ENCODE data around the gene CNTNAP2.

CNTNAP2 gene

DNA sequence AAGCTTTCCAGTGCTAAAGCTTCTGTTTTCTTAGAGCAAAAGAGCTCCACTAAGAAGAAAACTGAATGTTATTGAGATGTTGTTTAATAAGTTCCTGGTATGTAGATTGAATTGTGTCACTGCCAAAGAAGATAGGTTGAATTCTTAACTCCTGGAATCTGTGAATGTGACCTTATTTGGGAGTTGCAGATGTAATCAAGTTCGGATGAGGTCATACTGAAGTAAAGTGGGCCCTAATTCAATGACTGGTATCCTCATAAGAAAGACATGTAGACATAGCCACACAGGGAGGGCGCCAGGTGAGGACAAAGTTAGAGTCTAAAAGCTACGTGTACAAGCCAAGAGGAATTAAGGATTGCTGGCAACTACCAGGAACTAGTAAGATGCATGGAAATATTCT is 1741.8 kb downstream of the CNTNAP2 start:
- DNase-seq (ENCODE audit: low spot score): no peak

DNA sequence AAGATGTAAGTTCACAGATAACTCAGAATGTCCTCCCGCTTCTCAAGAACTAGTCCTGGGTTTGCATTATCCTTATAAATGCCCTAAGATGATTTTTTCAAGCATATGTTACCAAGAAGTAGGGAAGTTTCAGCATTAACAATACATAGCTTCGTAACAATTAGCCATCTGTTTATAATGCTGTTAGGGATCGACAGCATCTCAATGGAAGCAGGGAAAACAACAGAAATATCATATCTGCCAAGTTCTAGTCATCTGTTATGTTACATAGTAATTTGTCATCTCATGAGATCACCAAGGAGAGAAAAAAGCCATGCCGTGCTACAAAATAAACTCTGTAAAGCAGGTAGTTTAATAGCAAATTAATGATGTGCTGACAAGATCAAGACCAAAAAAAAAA is 1742.4 kb downstream of the CNTNAP2 start:
- no peak for DNase-seq (ENCODE audit: low spot score)

DNA sequence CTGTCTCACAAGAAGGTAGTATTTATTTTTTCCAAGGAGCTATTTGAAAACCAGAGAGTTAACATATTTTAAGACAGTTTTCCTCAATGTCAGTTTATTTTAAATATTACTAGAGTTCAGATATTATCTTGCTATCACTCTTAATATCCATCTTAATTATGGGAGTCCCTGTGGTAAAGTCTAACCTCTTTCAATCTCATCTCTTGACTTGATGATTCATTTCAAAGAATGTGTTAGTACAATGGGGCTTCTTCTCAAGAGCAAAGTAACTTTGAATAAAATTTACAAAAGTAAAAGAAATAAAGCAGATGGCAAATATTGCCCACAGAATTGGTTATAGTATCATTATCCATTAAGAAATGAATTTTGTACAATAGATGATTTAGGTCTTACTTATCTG is 1742.9 kb downstream of the CNTNAP2 start:
- no peak for DNase-seq (ENCODE audit: low spot score)

DNA sequence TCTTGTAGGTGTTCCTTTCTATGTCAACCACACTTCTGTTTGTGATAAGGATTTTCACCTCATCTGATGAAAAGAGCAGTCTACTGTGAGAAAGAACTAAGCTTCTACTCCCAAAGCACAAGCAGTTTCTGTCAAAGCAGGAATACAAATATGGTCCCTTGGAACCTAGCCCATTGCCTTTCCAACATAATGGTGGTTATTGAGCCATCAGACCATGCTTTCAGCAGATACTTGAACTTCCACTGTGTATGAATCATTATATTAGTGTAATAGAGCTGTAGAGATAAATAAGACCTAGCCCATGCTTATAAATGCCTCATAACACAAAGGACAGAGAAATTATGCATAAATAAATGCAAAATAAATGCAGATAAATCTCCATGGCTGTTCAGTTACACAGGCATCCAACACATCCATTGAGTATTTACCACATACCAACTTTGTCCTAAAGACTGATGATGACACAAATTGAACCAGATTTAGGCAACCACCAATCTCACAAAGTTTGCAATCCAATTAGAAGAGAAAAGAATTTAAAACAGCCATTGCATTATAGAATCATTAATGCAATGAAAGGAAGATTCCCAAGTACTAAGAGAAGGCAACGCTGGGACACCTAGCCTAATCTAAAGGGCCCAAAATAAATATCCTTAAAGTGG is 1744.6 kb downstream of the CNTNAP2 start:
- no peak for DNase-seq (ENCODE audit: low spot score)

DNA sequence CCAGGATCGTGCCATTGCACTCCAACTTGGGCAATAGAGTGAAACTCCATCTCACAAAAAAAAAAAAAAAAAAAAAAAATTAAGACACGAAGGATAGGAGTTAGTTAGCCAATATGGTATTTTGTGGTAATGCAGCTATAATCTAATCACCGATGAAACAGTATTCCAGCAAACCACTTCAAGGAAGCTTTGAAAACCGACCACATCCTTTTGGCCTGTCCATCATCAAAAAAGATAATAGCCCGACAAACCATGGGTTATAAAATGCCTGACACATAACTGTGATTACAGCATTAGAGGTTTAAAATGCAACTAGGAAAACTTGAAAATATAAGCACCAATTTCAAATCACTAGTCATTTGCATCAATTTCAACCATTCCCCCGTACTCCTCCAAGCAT is 1745.3 kb downstream of the CNTNAP2 start:
- no peak for DNase-seq (ENCODE audit: low spot score)

DNA sequence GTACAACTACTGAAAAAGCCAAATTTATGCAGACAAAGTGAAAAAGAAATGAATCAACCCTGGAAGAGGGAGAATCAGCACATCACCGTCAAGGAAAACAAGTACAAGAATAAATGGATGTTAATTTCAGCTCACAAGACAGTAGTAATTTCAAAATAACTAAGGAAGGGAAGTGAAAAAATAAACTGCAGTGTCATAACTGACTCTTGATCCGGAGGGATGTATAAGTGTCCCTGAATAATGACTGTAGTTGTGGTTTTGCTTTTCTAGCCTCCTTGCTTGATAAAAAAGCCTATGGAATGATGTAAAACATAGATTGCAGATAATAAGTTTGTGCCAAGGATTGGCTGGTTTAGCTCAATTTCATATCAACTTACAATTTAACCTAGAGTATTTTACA is 1752.9 kb downstream of the CNTNAP2 start:
- DNase-seq (ENCODE audit: low spot score): no peak

DNA sequence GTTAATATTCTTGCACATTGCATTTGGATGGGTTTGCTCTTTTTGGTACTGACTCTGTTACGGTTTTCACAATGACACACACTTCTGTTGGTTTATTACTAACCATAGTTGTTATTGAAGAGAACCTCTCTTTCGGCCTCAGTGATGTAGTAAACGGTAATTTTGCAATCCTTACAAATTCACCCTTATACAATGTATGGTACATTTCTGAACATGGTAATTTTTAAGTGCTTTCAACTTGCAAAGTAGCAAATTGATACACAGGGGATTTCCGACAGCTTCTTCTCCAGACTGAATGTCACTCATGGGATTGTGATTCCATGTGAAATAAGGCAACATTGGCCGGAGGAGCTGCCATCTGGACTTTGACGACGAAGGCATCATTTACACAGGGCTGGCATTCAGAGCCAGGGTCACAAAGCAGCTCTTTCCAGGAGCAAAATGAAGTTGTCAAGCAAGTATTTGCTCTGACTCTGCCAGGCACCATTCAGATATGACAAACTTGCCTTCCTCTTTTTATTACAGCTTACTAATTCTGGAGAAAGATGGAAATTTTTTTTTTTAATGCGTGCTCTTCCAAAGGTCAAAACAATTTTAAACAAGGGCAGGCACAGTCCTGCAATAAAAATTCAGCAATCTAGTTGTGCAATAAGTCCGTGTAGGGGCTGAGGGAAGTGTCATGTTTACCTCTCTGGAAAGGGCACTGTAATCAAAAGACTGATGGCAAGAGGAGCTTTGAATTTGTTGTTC is 1762.5 kb downstream of the CNTNAP2 start:
- peak; percentile 10 for DNase-seq (ENCODE audit: low spot score)

DNA sequence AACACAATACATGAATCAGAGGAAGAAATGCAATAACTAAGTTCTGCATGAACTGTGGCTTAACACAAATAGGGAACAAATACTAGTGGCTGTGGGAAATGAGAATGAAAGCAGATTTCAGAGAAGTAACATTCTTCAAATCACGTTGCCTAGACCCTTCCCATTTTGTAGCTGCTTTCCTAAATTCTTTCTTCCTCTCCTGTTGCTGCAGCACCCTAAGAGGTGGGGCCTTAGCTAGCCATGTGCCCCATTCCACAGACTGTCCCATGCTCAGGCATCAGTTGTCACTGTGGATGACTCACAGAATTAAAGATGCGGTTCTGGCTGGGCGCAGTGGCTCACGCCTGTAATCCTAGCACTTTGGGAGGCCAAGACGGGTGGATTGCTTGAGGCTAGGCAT is 1769.3 kb downstream of the CNTNAP2 start:
- DNase-seq (ENCODE audit: low spot score): no peak

DNA sequence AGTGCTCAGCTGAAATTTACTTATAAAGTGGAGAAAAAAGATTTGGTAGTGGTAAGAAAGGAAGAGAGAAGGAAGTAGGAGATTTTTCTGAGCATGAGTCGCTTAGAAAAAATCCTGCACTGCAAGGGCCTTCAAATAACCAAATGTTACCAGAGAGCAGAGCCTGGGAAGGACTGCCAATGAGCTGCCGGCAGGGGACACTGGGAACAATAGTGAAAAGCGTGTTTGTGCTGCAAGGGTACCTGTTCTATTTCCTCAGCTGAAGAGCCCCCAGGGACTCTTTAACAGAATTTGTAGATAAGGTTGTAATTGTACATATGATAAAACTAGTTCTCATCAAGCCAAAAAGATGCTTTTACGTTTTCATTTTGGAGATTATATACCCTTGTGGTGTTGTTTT is 1777.7 kb downstream of the CNTNAP2 start:
- no peak for DNase-seq (ENCODE audit: low spot score)

DNA sequence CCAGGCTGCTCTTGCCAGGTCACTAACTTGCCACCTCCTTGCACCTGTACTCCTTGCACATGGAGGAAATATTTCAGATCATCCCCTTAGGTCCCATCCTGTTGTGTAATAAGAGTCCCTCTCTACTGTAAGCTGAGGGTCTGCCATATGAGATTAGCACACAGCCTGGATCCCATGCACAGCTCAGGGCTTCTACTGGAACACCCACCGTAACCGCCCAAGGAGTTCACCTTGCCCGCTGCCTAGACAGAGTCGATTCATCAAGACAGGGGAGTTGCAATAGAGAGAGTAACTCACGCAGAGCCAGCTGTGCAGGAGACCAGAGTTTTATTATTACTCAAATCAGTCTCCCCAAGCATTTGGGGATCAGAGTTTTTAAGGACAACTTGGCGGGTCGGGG is 1779.5 kb downstream of the CNTNAP2 start:
- no peak for DNase-seq (ENCODE audit: low spot score)

DNA sequence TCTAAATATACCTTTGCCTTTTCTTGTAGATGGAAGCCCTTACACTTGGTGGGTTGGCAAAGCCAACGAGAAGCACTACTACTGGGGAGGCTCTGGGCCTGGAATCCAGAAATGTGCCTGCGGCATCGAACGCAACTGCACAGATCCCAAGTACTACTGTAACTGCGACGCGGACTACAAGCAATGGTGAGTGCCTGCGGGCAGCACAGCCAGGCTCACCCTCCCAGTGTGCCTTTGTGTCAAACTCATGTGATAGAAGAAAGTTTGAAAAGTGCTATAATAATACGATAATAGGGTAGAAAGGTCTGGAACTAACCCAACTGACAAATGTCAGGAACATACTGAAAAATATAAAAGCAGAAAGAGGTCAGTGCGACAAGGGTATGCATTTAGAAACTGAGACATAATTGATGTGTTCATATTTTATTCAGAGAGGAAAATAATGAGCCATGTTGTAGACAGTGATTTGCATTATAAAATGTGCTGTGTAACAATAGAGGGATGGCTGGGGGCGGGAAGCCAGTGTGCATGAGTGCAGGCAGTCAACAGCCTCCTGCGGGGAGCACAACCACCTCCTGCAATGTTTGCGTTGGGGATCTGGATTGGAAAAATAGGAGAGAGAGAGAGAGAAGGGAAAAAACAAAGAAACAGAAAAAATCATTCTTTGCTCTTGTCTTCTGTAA is 1787.1 kb downstream of the CNTNAP2 start:
- DNase-seq (ENCODE audit: low spot score): no peak

DNA sequence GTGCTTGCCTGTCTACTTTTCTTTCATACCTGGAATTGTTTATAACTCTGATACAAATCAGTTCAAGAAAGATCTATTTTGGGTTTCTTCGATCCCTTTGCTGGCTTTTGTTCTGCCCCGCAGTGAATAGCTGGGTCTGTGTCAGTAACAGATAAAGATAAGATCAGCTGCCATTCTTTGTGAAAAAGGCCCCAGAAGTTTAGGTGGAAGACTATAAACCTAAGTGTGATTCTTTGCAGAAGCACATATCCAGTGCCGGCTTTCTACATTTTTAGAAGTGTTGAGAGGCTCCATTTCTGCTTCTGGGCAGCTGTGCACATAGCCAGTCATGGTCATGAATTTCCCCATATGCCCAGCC is 1787.6 kb downstream of the CNTNAP2 start:
- no peak for DNase-seq (ENCODE audit: low spot score)

DNA sequence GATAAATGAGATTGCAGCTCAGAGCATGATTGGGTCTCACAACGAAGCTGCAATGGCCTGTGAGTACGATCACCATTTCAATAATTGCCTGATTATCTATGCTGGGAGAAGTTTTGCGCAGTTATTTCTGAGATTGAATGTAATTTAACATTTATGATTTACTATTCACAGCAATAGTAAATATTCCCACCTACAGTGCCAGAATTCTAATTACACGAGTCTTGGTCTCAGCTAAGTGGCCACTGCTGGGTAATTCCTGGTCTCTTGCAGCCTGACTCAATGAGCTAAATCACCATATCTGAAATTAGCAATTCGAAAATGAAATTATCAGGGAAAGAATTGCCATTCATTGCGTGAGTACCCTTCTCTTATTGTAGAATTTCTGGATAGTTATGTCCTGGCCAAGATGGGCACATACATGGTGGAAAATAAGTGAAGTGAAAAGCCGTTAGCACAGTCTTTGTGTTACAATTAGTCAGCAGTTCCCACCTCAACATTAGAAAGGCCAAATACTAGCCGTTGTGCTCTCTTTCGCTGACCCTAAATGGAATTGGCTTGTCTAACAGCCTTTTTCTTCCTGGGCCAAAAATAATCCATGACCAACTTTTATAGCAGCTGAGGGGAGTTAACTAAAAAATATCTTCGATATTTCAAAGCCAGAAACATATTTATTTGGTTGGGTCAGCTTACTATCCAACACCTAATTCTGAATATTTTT is 1793.0 kb downstream of the CNTNAP2 start:
- DNase-seq (ENCODE audit: low spot score): no peak

DNA sequence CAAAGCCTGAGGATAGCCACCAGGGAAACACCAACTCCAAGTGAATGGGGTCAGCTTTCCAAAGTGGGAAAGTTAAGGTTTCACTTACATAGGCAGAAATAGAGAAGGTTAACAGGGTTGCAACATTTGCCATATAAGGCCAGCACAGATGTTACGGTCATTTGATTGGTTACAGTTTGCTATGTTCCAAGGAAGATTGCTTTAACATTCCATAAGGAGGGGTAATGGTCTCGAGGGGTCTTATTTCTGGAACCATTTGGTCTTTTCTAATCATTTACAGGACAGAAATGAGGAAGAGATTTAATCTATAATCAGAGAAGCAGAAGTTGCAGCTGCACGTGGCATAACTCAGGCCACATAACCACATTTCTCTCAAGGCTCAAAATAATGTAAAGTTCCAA is 1794.6 kb downstream of the CNTNAP2 start:
- DNase-seq (ENCODE audit: low spot score): no peak

DNA sequence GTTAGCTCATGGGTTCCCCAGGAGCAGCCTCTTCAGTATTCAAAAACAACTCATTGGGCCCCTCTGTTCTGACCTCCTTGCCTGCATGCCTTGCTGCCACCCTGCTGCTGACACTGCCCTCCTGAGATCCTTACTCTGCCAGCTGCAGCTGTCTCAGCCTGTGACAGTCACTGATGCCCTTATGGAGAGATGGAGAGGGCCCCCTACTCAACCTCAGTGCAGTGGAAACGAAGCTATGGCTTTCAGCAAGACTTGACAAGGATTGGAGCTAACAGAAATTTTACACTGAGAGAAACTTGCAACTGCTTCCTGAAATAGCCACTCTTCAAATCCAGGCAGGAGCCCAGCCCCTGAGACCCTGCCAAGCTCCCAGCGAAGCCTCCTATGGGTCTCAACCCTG is 1795.7 kb downstream of the CNTNAP2 start:
- DNase-seq (ENCODE audit: low spot score): no peak

DNA sequence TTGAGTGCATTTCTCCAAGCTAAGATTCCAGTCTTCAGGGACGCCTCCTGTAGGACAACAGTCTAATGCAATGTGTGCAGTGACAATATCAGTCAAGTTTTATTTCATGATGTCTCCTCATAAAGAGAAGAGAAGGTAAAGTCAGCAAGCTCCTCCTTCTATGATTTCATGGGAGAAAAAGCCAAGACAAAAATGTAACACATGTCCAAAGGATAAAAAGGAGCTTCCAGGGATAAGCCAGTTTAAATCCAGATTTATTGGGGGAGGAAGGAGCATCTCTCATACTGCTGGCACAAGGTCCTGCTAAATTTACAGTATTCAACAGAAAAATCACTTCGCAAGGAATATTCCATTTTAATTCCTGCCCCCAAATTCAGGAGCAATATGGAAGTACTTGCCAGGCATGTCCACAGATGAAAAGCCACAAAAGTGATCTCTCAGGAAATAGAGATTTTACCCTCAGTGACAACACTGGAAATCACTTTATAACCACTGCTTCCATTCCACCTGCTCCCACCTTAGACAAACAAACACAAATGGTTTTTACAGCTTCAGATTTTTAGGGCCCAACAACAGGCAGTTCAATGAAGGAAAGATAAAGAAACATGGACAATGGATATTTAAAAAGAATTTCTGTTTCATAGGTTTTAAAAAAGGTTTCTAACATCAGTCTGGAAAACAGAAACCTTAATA is 1796.5 kb downstream of the CNTNAP2 start:
- no peak for DNase-seq (ENCODE audit: low spot score)

DNA sequence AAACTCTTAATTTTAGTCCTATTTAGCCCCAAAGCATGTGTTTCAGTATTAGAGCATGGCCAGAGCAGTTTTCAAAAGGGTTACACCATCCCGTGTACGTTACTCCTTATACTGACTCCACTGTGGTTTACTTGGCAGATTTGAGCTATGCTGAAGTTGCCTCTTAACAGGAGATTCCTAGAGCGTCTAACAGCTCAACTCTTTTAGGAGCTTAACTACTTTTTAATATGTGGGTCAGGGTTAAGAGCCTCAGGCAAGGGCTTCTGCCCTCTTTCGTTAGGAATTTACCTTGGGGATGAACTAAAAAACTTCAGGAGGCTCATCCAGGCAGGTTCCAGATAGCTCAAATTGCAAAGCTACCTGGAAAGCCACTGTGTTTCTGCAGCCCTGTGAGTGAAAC is 1799.2 kb downstream of the CNTNAP2 start:
- DNase-seq (ENCODE audit: low spot score): no peak

DNA sequence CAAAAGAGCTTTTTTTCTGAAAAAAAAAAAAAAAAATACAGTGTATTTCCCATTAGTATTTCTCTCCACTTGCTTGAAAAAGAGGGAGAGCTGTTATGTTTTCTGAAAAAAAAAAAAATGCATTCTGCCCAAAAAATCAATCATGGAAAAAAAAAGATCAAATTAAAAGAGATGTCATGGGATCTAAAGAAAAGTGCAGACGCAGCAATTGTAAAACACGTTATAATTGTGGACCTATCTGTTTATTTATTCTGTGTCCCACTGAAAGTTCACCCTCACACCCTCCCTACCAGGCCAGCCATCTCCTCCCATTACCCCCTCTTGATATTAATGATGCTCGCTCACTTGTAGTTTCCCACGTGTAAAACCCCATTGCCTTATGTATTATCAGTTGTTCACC is 1800.0 kb downstream of the CNTNAP2 start:
- DNase-seq (ENCODE audit: low spot score): no peak

DNA sequence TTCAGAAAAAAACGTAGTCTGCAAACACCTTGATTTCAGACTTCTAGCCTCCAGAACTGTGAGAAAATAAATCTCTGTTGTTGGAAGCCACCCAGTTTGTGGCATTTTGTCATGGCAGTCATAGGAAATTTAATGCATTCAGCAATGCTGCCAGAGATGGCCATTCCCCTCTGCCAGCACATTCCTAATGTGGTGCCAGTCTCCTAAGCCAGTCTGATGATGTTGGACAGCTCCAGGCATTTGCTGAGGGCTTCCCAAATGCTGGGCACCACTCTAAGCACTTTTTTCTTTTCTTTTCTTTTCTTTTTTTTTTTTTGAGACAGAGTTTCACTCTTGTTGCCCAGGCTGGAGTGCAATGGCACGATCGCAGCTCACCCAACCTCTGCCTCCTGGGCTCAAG is 1807.2 kb downstream of the CNTNAP2 start:
- DNase-seq (ENCODE audit: low spot score): no peak

DNA sequence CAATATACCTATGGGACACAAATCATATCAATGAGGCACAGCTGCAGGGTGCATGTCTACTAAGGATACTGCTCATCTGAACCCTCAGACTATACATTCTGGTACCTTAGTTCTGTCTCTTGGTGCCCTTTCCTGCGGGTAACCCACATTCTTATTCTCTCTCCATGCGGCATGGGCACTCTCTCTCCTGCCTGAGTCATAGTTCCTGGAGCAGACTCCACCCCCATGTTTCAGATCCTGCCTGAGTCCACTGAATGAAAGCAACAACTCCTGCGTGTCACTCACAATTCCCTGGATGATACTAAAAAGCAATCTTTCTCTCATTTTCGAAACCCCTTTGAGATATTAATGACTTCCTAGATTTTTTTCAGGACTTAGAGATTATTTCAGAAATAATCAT is 1820.8 kb downstream of the CNTNAP2 start:
- no peak for DNase-seq (ENCODE audit: low spot score)

DNA sequence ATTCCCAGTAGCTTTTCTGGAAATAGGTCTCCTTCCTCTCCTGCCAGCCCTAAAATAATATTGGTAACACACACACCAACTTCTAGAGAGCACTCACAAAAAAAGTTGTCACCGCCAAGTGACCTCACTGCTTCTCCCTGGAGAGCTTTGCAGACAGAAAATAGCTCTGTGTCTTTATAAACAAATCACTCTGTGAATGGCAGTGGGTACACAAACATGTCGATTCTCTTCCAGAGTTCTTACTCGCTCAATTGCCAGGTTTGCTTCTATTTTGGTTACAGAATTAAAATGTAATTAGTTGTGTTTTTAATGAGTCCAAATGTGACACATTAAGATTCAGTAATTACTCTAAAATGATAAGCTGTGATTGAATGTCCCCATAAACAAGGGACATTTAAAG is 1824.8 kb downstream of the CNTNAP2 start:
- no peak for DNase-seq (ENCODE audit: low spot score)

DNA sequence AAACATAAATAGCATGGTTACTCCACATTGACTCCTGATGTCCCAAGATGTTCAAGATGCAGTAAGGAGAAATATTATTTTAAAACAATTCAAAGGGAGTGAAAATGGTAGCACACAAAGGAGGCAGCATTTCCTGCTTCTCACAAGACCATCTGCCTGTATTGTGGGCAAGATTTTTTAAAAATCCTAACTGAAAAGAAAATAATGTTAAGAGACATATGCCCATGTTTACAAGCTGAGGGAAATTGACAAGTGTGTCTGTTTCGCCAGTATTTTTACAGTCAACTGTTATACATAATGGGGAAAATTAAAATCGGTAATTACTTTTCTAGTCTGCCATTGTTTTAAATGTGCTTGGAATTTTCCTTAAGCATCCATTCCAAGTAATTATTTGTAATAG is 1827.7 kb downstream of the CNTNAP2 start:
- DNase-seq (ENCODE audit: low spot score): no peak

Measured in HuH-7 (cell line).